Activated CD8-positive, alpha-beta memory T cell treated with anti-CD3 and anti-CD28 coated beads, Interleukin-2, amount 50 U/mL, for 48 hours (primary cell): ENCODE measurements around the gene ARHGEF12.

Experiments
- DNase-seq: peaks from one replicate; pipeline ENCODE4 v3.0.0-alpha.2; 2020

Gene ARHGEF12

DNA sequence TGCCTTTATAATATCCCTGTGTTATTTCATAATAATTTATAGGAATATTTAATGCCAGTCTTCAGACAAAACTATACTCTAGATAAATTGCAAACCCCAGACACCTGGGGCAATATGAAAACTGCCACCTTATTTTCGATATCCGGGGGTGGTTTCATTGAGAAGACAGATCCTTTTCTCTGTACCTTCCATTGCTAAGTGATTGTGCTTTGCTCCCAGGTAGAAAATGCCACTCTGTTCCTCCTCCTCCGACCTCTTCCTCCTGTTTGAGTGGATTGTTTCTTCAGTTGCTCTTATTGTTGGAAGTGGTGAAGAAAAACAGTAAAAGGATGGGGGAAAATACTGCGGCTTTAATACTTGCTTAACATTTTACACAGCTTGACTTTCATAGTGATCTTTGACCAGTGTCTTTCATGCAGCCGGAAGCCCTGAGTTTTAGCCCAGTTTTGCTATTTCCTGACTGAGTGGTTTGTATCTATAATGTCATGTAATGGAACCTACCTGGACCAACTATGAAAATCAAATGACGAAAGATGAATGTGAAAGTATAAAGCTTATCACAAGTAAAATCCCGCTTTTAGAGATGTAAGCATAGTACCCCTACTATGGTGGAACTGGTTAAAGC, 169.7 kb downstream of the ARHGEF12 start:
- no peak for DNase-seq

DNA sequence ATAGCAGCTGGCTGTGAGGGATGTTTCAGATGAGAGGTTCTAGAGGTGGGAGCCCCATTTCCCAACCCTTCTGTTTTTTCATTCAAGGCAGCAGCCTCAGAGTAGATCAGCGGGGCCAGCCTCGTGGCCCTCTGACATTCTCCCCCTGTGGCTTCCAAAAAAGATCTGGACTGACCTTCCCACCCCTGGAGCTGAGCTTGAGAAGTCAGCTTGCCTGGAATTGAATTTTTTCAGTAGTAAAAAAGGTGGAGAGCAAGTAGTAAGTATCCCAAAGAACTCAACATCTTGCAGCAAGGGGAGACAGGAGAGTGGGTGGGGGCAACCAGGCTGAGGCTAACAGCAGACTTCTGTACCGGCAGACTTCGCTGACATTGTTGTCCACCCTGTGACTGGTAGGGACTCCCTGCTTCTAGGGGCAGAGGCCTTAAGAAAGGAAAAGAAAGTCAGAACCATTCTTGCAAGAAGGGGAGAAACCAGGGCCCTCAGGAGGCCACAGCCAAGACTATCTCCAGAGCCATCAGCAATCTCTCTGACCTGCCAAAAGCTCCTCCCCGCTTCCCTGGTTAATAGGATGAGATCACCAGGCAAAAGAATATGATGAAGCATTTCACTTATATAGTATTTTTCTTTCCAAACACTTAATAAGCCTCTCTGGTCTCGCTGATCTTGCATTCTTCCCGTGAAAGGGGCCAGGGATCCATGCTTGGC, 173.3 kb downstream of the ARHGEF12 start:
- no peak for DNase-seq

DNA sequence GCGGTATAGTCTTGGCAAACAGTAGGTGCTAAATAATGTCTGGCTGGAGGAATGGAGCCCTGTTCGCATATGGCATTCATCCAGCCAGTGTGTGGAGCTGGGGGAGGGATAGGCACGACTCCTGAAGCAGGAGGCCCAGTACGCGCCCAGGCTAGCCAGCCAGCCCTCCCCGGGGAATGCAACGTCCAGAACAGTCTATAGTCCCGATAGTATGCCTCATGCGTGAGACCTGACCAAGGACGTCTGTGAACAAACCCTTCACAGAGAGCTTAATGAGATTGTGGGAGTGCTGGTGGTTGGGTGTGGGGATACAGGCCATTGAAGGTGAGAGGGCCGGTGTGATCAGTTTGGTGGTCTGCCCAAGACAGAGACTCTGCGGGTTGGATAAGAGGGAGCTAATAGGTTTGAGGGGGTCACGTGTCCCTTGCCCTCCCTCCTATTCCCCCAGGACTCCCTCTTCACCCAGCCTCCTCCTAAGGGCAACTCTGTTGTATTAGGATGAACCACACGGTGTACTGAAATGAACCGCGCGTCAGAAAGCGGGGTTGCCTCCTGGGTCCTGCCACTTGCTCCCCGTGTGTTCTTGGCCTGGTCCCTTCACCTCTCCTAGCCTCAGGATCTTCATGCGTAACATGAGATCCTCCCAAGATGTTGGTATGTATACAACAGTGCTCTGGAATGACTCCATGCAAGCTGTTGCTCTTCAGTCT, 174.3 kb downstream of the ARHGEF12 start:
- DNase-seq = no peak

GRCh38 chr11:120511116-120511819, 175.1 kb downstream of the ARHGEF12 start, which contains the start of gene GRIK4:
GRIK4 (plus strand) TSS chr11:120511748; CDS start chr11:120660319, 148,571 bp downstream.
- DNase-seq = peak; percentile 96

- DNase-seq = peak; percentile 44
Observed at GRCh38 chr11:120511820-120512738, 175.9 kb downstream of the ARHGEF12 start.

- DNase-seq = no peak
Observed at GRCh38 chr11:120512739-120513435, 176.7 kb downstream of the ARHGEF12 start.

- DNase-seq = no peak
Observed at GRCh38 chr11:120513436-120514315, 177.5 kb downstream of the ARHGEF12 start.

DNA sequence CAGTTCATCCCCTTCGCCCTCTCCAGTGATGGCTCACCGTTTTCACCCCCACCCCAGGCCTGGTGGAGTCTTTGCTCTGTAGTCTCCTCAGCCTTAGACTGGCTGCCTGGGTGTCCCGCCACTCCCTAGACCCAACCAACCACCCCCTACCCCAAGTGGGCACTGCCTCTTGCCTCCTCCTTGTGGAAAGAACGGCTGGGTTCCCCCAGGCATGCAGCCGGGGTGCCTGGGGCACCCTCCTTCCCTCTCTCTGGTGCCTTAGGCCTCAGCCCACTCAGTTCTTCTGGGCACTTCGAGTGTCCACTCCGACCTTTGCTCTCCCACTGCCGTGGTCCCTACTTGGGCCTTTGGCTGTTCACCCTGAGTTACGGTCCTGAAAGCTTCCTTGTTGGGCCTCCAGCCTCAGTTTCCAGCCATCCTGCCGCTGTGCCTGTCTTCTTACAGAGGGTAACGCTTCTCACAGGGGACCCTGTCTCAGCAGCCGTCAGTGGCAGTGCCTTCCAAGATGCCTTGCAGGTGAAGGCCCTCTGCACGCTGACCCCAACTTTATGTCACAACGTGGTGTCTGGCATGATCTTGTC, 178.4 kb downstream of the ARHGEF12 start:
- no peak for DNase-seq

DNA sequence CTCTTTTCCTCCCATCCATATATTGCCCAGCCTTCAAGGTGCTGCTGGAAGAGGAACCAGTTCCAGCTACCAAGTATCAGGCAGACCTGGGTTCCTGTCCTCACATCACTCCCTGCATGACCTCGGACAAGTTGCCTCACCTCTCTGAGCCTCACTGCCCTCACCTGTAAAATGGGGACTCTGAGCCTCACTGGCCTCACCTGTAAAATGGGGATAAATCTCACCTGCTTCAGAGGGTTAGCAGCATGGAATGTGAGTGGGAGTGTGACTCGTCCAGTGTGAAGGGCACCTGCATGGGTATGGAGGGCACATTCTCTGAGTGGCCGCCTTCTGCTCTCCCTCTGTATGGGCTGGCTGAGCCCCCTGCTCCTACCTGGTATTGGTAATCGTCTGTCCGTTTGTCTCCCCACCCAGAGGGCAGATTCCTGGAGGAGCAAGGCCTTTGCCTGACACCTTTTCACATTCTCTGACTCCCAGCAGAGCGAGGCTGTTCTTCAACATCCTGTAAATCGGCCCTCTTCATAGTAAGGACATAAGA, 179.0 kb downstream of the ARHGEF12 start:
- no peak for DNase-seq

GRCh38 chr11:120516461-120517389, 180.5 kb downstream of the ARHGEF12 start:
- no peak for DNase-seq

DNA sequence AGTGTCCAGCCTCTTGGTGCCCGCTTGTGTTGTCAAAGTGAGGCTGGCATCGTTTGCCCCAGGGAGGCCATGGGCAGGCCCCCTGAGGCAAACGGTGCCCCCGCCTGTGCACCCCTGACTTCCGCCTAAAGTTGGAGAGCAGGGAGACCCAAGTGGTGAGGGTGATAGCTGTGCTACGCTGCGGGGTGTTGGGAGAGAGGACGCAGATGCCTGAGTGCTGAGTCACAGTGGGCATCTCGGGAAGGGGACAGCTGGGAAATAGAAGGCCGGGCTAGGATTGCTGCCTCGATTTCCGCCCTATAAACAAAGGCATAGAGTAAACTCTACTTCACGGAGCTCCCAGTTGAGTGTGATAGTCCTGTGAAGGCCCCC, 181.2 kb downstream of the ARHGEF12 start:
- DNase-seq = no peak

DNA sequence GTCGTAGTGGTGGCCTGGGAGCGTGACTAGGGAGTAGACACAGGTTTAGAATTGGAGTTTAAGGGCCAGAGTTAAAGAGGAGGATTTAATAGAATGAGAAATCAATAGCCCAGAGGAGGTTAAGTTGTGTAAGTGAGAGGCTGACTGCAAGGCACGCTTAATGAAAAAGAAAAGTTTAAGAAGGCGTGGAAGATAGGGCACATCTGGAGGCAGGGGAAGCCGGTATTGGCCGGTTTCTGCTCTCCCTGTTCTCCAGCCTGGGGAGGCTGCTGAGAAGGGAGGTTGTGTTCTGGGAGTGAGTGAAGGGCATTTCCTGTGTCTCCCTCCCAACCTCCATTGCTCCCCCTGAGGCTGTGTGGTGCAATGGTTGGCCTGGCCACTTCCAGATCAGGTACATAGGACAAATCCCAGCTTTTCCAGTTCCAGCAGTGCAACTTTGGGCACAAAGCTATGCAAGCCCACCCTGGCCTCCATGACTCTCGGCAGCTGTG, 181.6 kb downstream of the ARHGEF12 start:
- no peak for DNase-seq

DNA sequence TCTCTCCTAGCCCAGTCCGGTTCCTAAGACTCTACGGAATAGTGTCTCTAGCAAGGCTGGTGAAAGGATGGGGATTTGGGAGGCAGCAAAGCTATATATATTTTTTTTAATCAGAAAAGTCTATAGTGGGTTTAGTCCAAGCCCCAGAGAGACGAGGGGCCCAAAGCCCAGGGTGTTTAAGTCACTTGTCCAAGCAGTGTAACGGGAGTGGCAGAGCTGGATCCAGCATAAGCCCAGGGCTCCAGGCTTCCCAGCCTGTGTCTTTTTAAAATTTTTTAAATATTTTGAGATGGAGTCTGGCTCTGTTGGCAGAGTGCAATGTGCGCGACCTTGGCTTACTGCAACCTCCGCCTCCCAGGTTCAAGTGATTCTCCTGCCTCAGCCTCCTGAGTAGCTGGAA, 182.1 kb downstream of the ARHGEF12 start:
- no peak for DNase-seq

GRCh38 chr11:120519474-120519873, 183.3 kb downstream of the ARHGEF12 start:
- no peak for DNase-seq

- DNase-seq = no peak
Observed at GRCh38 chr11:120520091-120520822, 184.0 kb downstream of the ARHGEF12 start.

- DNase-seq = no peak
Observed at GRCh38 chr11:120521176-120521575, 185.0 kb downstream of the ARHGEF12 start.

GRCh38 chr11:120522021-120522420, 185.8 kb downstream of the ARHGEF12 start:
- no peak for DNase-seq

DNA sequence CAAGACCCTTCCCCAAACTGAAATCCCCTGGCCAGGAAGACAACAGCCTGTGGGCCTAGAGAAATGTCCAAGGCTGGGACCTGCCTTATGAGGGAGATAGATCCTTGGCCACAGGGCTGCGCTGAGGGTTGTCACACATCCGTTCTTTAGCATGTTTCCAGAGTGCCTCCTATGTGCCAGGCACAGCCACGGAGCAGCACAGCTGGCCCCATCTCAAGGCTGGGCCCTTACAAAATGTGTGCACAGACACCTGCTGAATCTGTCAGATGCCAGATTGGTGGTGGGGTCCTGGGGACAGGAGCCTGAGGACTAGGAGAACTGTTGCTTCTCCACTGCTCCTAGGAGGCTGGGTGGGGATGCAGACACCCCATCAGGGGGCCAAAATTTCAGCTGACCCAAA, 186.5 kb downstream of the ARHGEF12 start:
- DNase-seq = no peak
